ENCODE measurements around the gene SUGP1.
A peak's percentile ranks its signal among the peaks of the same experiment; 100 is the strongest.

The SUGP1 gene

DNA sequence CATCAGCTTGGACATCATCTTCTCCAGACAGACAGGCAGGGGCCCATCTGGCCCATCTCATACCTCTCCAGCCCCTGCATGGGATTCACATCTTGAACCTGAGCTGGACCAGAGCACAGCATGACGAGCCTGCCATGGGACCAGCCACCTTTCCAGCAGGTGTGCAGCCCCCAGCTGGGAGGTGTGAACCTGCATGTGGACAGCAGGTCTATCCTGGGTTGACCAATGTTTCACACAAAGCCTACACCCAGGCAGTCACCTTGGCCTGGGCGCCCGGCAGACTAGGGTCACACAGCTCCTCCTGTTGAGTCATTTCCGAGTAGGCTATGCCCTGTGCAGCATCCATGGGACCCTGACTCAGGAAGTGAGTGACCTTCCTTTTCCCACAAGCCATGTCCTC is 41.8 kb upstream of the SUGP1 start:
- Histone ChIP-seq H3K9me3 (ENCODE audit: insufficient read depth, low read depth, low read length) (peaks cover 2% of the 10 kb centered on the region), H3K14ac (ENCODE audit: low read length) (no peak overlapping the region), H3K4me2 (ENCODE audit: low read length) (no peak overlapping the region), H3K79me2 (ENCODE audit: control insufficient read depth, insufficient read depth, low read length, poor library complexity) (no peaks in the 10 kb centered on the region), H2BK5ac (ENCODE audit: low read depth, low read length, poor library complexity) (no peak overlapping the region), H2BK120ac (ENCODE audit: insufficient read depth, low read length, poor library complexity) (no peak overlapping the region), H3K4me1 (ENCODE audit: control insufficient read depth in 1 of 2, insufficient read depth in 2 of 2, low read length in 2 of 2) (peaks cover 0 to 2% of the 10 kb centered on the region in 2 experiments), H4K91ac (ENCODE audit: low read depth, low read length) (no peak overlapping the region), H3K23ac (ENCODE audit: low read length) (no peak overlapping the region), H2AFZ (ENCODE audit: insufficient read depth, low read length, poor library complexity) (no peak overlapping the region), H4K8ac (ENCODE audit: low read depth, low read length) (no peak overlapping the region), H3K4ac (ENCODE audit: low read depth, low read length) (no peak overlapping the region), H3K27ac (ENCODE audit: low read depth, low read length) (no peak overlapping the region), H2BK12ac (ENCODE audit: low read length) (no peak overlapping the region), H3K36me3 (ENCODE audit: control insufficient read depth in 1 of 2, insufficient read depth in 2 of 2, low read length in 2 of 2) (peaks cover 6 to 10% of the 10 kb centered on the region in 2 experiments), H4K12ac (ENCODE audit: low read depth, low read length) (no peak overlapping the region), H3K4me3 (ENCODE audit: low read depth, low read length) (no peak overlapping the region), H3K79me1 (ENCODE audit: low read length) (no peaks in the 10 kb centered on the region), H3K18ac (ENCODE audit: low read length) (no peak overlapping the region), H3K27me3 (ENCODE audit: insufficient read depth, low read length) (no peaks in the 10 kb centered on the region), H3K9ac (ENCODE audit: low read length) (no peak overlapping the region), H2AK5ac (ENCODE audit: low read length) (no peak overlapping the region)
- WGBS (ENCODE audit: extremely low coverage, insufficient coverage, insufficient read length), result no CpG with 5 or more reads among the region's 4 CpGs
- DNase-seq, result no peak

GRCh38 chr19:19361075-19361594 is 40.8 kb upstream of the SUGP1 start:
- H3K4me3 ChIP-seq (ENCODE audit: low read depth, low read length), result no peak overlapping the region

GRCh38 chr19:19356901-19357566 is 36.7 kb upstream of the SUGP1 start:
- Histone ChIP-seq H3K14ac (ENCODE audit: low read length) (no peak overlapping the region), H3K18ac (ENCODE audit: low read length) (no peak overlapping the region), H3K27me3 (ENCODE audit: insufficient read depth, low read length) (no peaks in the 10 kb centered on the region), H3K27ac (ENCODE audit: low read depth, low read length) (no peak overlapping the region), H4K8ac (ENCODE audit: low read depth, low read length) (no peak overlapping the region), H4K12ac (ENCODE audit: low read depth, low read length) (no peak overlapping the region), H2AFZ (ENCODE audit: insufficient read depth, low read length, poor library complexity) (no peak overlapping the region), H3K79me1 (ENCODE audit: low read length) (no peaks in the 10 kb centered on the region), H3K9me3 (ENCODE audit: insufficient read depth, low read depth, low read length) (peaks cover under 1% of the 10 kb centered on the region), H3K4ac (ENCODE audit: low read depth, low read length) (no peak overlapping the region), H3K4me3 (ENCODE audit: low read depth, low read length) (no peak overlapping the region), H2AK5ac (ENCODE audit: low read length) (no peak overlapping the region), H3K4me1 (ENCODE audit: control insufficient read depth in 1 of 2, insufficient read depth in 2 of 2, low read length in 2 of 2) (no peaks in the 10 kb centered on the region), H4K91ac (ENCODE audit: low read depth, low read length) (no peak overlapping the region), H2BK5ac (ENCODE audit: low read depth, low read length, poor library complexity) (no peak overlapping the region), H2BK120ac (ENCODE audit: insufficient read depth, low read length, poor library complexity) (no peak overlapping the region), H3K79me2 (ENCODE audit: control insufficient read depth, insufficient read depth, low read length, poor library complexity) (no peaks in the 10 kb centered on the region), H3K36me3 (ENCODE audit: control insufficient read depth in 1 of 2, insufficient read depth in 2 of 2, low read length in 2 of 2) (peaks cover 56 to 60% of the 10 kb centered on the region in 2 experiments), H2BK12ac (ENCODE audit: low read length) (no peak overlapping the region), H3K23ac (ENCODE audit: low read length) (no peak overlapping the region), H3K4me2 (ENCODE audit: low read length) (no peak overlapping the region), H3K9ac (ENCODE audit: low read length) (no peak overlapping the region)
- DNase-seq, result no peak
- no CpG with 5 or more reads among the region's 13 CpGs for WGBS (ENCODE audit: extremely low coverage, insufficient coverage, insufficient read length)

More at GRCh38 chr19:19361075-19361594, 40.8 kb upstream of the SUGP1 start:
- Histone ChIP-seq H3K14ac (ENCODE audit: low read length) (no peak overlapping the region), H4K12ac (ENCODE audit: low read depth, low read length) (no peak overlapping the region), H2AK5ac (ENCODE audit: low read length) (no peak overlapping the region), H3K4me2 (ENCODE audit: low read length) (no peak overlapping the region), H3K23ac (ENCODE audit: low read length) (no peak overlapping the region), H2BK12ac (ENCODE audit: low read length) (no peak overlapping the region), H3K27ac (ENCODE audit: low read depth, low read length) (no peak overlapping the region), H3K18ac (ENCODE audit: low read length) (no peak overlapping the region), H3K27me3 (ENCODE audit: insufficient read depth, low read length) (no peaks in the 10 kb centered on the region), H4K91ac (ENCODE audit: low read depth, low read length) (no peak overlapping the region), H3K36me3 (ENCODE audit: control insufficient read depth in 1 of 2, insufficient read depth in 2 of 2, low read length in 2 of 2) (peaks cover 15 to 19% of the 10 kb centered on the region in 2 experiments), H4K8ac (ENCODE audit: low read depth, low read length) (no peak overlapping the region), H3K79me1 (ENCODE audit: low read length) (no peaks in the 10 kb centered on the region), H2AFZ (ENCODE audit: insufficient read depth, low read length, poor library complexity) (no peak overlapping the region), H3K9ac (ENCODE audit: low read length) (no peak overlapping the region), H2BK120ac (ENCODE audit: insufficient read depth, low read length, poor library complexity) (no peak overlapping the region), H3K4me1 (ENCODE audit: control insufficient read depth in 1 of 2, insufficient read depth in 2 of 2, low read length in 2 of 2) (no peaks in the 10 kb centered on the region), H3K79me2 (ENCODE audit: control insufficient read depth, insufficient read depth, low read length, poor library complexity) (no peaks in the 10 kb centered on the region), H3K9me3 (ENCODE audit: insufficient read depth, low read depth, low read length) (peaks cover 2% of the 10 kb centered on the region), H3K4ac (ENCODE audit: low read depth, low read length) (no peak overlapping the region), H2BK5ac (ENCODE audit: low read depth, low read length, poor library complexity) (no peak overlapping the region)
- peak; percentile 87 to 95 for DNase-seq
- WGBS (ENCODE audit: extremely low coverage, insufficient coverage, insufficient read length), result no CpG with 5 or more reads among the region's 14 CpGs

DNA sequence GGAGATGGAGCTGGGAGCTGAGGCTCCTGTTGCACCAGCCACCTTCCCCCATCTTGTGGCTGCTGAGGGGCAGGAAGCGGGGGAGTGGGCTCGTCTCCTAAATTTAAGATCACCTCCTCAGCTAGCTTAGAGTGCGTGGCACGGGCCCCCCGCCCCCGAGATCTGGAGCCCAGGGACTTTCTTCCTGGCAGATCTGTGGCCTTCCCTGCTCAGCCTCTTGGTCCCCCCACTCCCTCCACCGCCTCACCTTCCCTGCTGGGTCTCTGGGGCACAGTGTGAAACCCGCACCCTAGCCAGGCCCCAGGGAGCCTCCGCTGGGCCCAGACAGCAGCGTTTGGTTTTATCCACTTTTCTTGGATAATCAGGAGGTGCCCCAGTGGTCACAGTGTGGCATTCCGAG is 36.2 kb upstream of the SUGP1 start:
- no peak overlapping the region for H3K23ac ChIP-seq (ENCODE audit: low read length)
- no peak overlapping the region for H4K8ac ChIP-seq (ENCODE audit: low read depth, low read length)
- peaks cover 56 to 64% of the 10 kb centered on the region in 2 experiments for H3K36me3 ChIP-seq (ENCODE audit: control insufficient read depth in 1 of 2, insufficient read depth in 2 of 2, low read length in 2 of 2)
- WGBS (ENCODE audit: extremely low coverage, insufficient coverage, insufficient read length), result no CpG with 5 or more reads among the region's 11 CpGs
- H3K4me2 ChIP-seq (ENCODE audit: low read length), result no peak overlapping the region
- H3K4me3 ChIP-seq (ENCODE audit: low read depth, low read length), result no peak overlapping the region
- H2BK120ac ChIP-seq (ENCODE audit: insufficient read depth, low read length, poor library complexity), result no peak overlapping the region
- H4K12ac ChIP-seq (ENCODE audit: low read depth, low read length), result no peak overlapping the region
- H4K91ac ChIP-seq (ENCODE audit: low read depth, low read length), result no peak overlapping the region
- H3K79me1 ChIP-seq (ENCODE audit: low read length), result no peaks in the 10 kb centered on the region
- no peaks in the 10 kb centered on the region for H3K27me3 ChIP-seq (ENCODE audit: insufficient read depth, low read length)
- no peak overlapping the region for H3K9ac ChIP-seq (ENCODE audit: low read length)
- no peaks in the 10 kb centered on the region for H3K9me3 ChIP-seq (ENCODE audit: insufficient read depth, low read depth, low read length)
- H2BK12ac ChIP-seq (ENCODE audit: low read length), result no peak overlapping the region
- H3K27ac ChIP-seq (ENCODE audit: low read depth, low read length), result no peak overlapping the region
- H3K79me2 ChIP-seq (ENCODE audit: control insufficient read depth, insufficient read depth, low read length, poor library complexity), result no peaks in the 10 kb centered on the region
- DNase-seq, result no peak
- no peak overlapping the region for H2AFZ ChIP-seq (ENCODE audit: insufficient read depth, low read length, poor library complexity)
- H2BK5ac ChIP-seq (ENCODE audit: low read depth, low read length, poor library complexity), result no peak overlapping the region
- H3K18ac ChIP-seq (ENCODE audit: low read length), result no peak overlapping the region
- no peak overlapping the region for H3K4ac ChIP-seq (ENCODE audit: low read depth, low read length)
- no peak overlapping the region for H2AK5ac ChIP-seq (ENCODE audit: low read length)
- no peak overlapping the region for H3K14ac ChIP-seq (ENCODE audit: low read length)
- no peaks in the 10 kb centered on the region for H3K4me1 ChIP-seq (ENCODE audit: control insufficient read depth in 1 of 2, insufficient read depth in 2 of 2, low read length in 2 of 2)

Data from trophoblast cell (in vitro differentiated cells and primary cell).